Right lung (tissue), 5 donors: Measurements from ENCODE around the gene DCAF4. TPM values are rescaled to one million over a fixed set of nuclear protein-coding genes. Genes with fewer than 3 reads are reported as not detected.
"Not testable (repeated sequence)": the region's sequence is repeated elsewhere in the genome, so short reads cannot be mapped to it uniquely, and the experiment has no call there.

Source experiments
- DNase-seq, 2 donors: peaks; one replicate each; pipeline ENCODE4 v3.0.0-alpha.2; 2013
- polyA plus RNA-seq, 5 donors: library from polyadenylated mRNA; unstranded; fragments of 120-200 nt; gene quantifications; one replicate each; pipeline versions ENCODE4 v1.2.1 to v1.2.3, GENCODE V29; 2013; ENCODE audit warnings: inconsistent platforms in 1 of 5, low replicate concordance in 1 of 5; ENCODE audit not compliant: insufficient read length in 5 of 5, insufficient read depth in 1 of 5

The DCAF4 gene
- polyA plus RNA-seq, 5 donors = 17.0 to 27.0 (median 17.6) TPM

GRCh38 chr14:72966038-72966437 lies 39.8 kb downstream of the DCAF4 start:
- DNase-seq = no peak

GRCh38 chr14:72968316-72968715 lies 42.1 kb downstream of the DCAF4 start:
- DNase-seq = no peak

GRCh38 chr14:72970058-72970630 lies 43.9 kb downstream of the DCAF4 start:
- no peak for DNase-seq

GRCh38 chr14:72970824-72971434 lies 44.7 kb downstream of the DCAF4 start:
- no peak for DNase-seq

GRCh38 chr14:72974661-72975060 lies 48.4 kb downstream of the DCAF4 start:
- DNase-seq = no peak

- no peak for DNase-seq
These were observed 49.5 kb downstream of the DCAF4 start for GRCh38 chr14:72975770-72976169.

GRCh38 chr14:72978856-72979255 lies 52.6 kb downstream of the DCAF4 start:
- no peak for DNase-seq

GRCh38 chr14:72980863-72981262 lies 54.6 kb downstream of the DCAF4 start:
- DNase-seq = no peak

- DNase-seq = no peak
These were observed 56.0 kb downstream of the DCAF4 start for GRCh38 chr14:72982146-72982708.

GRCh38 chr14:72986214-72986613 lies 60.0 kb downstream of the DCAF4 start:
- DNase-seq = no peak

- DNase-seq = no peak
These were observed 60.6 kb downstream of the DCAF4 start for GRCh38 chr14:72986857-72987256.

- DNase-seq = no peak
These were observed 63.9 kb downstream of the DCAF4 start for GRCh38 chr14:72990171-72990570.

GRCh38 chr14:72996916-72997315 lies 70.7 kb downstream of the DCAF4 start:
- no peak for DNase-seq

GRCh38 chr14:72998252-72998903 lies 72.1 kb downstream of the DCAF4 start:
- no peak for DNase-seq

- DNase-seq = no peak
These were observed 73.1 kb downstream of the DCAF4 start for GRCh38 chr14:72999316-72999715.

GRCh38 chr14:73000073-73000472 lies 73.8 kb downstream of the DCAF4 start:
- DNase-seq = no peak

GRCh38 chr14:73003681-73004080 lies 77.4 kb downstream of the DCAF4 start:
- no peak for DNase-seq

GRCh38 chr14:73004641-73005040 lies 78.4 kb downstream of the DCAF4 start:
- not testable (repeated sequence) for DNase-seq

GRCh38 chr14:73007835-73008234 lies 81.6 kb downstream of the DCAF4 start:
- DNase-seq = no peak

GRCh38 chr14:73008501-73008900 lies 82.2 kb downstream of the DCAF4 start:
- DNase-seq = no peak
